ENCODE data around the gene BRPF1. TPM values are rescaled to one million over a fixed set of nuclear protein-coding genes. Genes with fewer than 3 reads are reported as not detected.

BRPF1 gene
- total RNA-seq, 1 donor from 2014 or later, result 21.3 TPM

GRCh38 chr3:9795207-9795606, 63.7 kb downstream of the BRPF1 start:
- DNase-seq (ENCODE audit: low read depth), result no peak
- H3K27me3 ChIP-seq (ENCODE audit: control insufficient read depth, insufficient read depth, low read length), result no peaks in the 10 kb centered on the region
- TF ChIP-seq CTCF (IDR thresholded peaks at IDR 0.05; ENCODE audit: insufficient read depth, low read length, poor library complexity, severe bottlenecking), result no peak

GRCh38 chr3:9797196-9797945, 65.8 kb downstream of the BRPF1 start:
- Histone ChIP-seq H3K4me3 (ENCODE audit: low read depth, low read length) (no peak overlapping the region), H3K36me3 (ENCODE audit: control insufficient read depth, insufficient read depth, low read length) (peaks cover 4% of the 10 kb centered on the region), H3K27me3 (ENCODE audit: control insufficient read depth, insufficient read depth, low read length) (no peaks in the 10 kb centered on the region)
- no peak for DNase-seq (ENCODE audit: low read depth)
- no peak for TF ChIP-seq CTCF (IDR thresholded peaks at IDR 0.05; ENCODE audit: insufficient read depth, low read length, poor library complexity, severe bottlenecking)

More at GRCh38 chr3:9795207-9795606, 63.7 kb downstream of the BRPF1 start:
- Histone ChIP-seq H3K36me3 (ENCODE audit: control insufficient read depth, insufficient read depth, low read length) (peaks cover 2% of the 10 kb centered on the region), H3K4me3 (ENCODE audit: low read depth, low read length) (no peak overlapping the region)

Other genes starting within 250 kb of the BRPF1 start
- not detected in 2 replicates for gene LHFPL4, start 177.9 kb upstream of the BRPF1 start, total RNA-seq
- gene MTMR14, start 82.2 kb upstream of the BRPF1 start, total RNA-seq, result 43.8 and 46.5 TPM in 2 replicates
- gene CPNE9, start 27.9 kb upstream of the BRPF1 start, total RNA-seq, result 0.27 TPM in 1 of 2 replicates, not detected in the other
- gene OGG1, start 18.2 kb downstream of the BRPF1 start, total RNA-seq, result 19.2 and 23.9 TPM in 2 replicates
- gene CAMK1, start 38.2 kb downstream of the BRPF1 start, total RNA-seq, result 18.0 and 19.9 TPM in 2 replicates
- 105 and 114 TPM in 2 replicates for gene TADA3, start 60.7 kb downstream of the BRPF1 start, total RNA-seq
- 204 and 206 TPM in 2 replicates for gene ARPC4, start 61.3 kb downstream of the BRPF1 start, total RNA-seq
- 12.4 and 18.8 TPM in 2 replicates for gene TTLL3, start 78.5 kb downstream of the BRPF1 start, total RNA-seq
- 45.9 and 52.6 TPM in 2 replicates for gene RPUSD3, start 112.3 kb downstream of the BRPF1 start, total RNA-seq
- gene CIDEC, start 148.5 kb downstream of the BRPF1 start, total RNA-seq, result not detected in 2 replicates
- gene JAGN1, start 158.9 kb downstream of the BRPF1 start, total RNA-seq, result 38.7 and 56.0 TPM in 2 replicates
- 2.8 and 3.6 TPM in 2 replicates for gene IL17RE, start 171.1 kb downstream of the BRPF1 start, total RNA-seq
- gene IL17RC, start 185.4 kb downstream of the BRPF1 start, total RNA-seq, result 37.3 and 39.6 TPM in 2 replicates
- gene CRELD1, start 202.1 kb downstream of the BRPF1 start, total RNA-seq, result 43.0 and 58.0 TPM in 2 replicates
- 2.1 and 2.3 TPM in 2 replicates for gene PRRT3, start 220.7 kb downstream of the BRPF1 start, total RNA-seq